ENCODE results near the gene C10orf71. TPM values are rescaled to one million over a fixed set of nuclear protein-coding genes. Genes with fewer than 3 reads are reported as not detected.

C10orf71 gene
- total and polyA plus RNA-seq, 7 experiments from 2014 or later, result not detected

DNA sequence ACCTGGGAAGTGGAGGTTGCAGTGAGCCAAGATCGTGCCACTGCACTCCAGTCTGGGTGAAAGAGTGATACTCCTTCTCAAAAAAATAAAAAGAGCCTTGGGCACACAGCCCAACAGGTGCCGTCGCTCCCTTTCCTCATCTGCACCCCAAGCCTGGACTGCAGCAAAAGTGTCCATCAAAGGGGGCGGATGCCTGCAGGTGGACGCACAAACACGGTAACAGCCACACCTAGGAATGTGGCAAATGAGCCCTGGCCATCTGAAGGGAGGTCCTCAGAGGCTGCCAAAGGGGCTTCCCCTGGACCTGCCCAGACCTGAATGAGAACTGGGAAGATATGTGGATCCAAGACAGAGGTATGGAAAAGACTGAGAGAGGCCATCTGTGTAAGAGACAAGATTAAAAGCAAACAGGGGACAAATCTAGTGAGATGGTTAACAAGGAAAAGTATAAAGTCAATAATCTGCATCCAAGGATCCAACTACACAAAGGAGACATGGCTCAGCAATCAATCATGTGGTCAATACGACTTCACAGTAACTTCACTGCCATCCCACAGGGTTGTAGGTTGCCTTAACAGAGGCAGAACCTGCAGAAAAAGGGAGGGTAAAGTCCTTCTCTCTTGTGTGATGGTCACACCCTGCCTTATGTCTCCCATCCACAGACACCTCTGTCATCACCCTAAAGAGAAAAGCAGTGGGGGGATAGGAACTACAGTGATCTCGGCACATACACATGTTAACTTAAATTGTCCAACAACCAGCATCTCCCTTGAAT is 71.5 kb downstream of the C10orf71 start:
- H3K4me3 ChIP-seq (ENCODE audit: low read length), result no peak overlapping the region
- CTCF ChIA-PET, result no interaction called here
- ATAC-seq (no peak), DNase-seq (no peak)
- H3K9me3 ChIP-seq (ENCODE audit: control insufficient read depth in 2 of 3, low read length in 3 of 3), result no peaks in the 10 kb centered on the region
- H3K27ac Mint-ChIP-seq, result no peak overlapping the region
- H3K4me1 Mint-ChIP-seq, result no peaks in the 10 kb centered on the region
- no peaks in the 10 kb centered on the region for H3K4me1 ChIP-seq (ENCODE audit: control insufficient read depth in 2 of 2, insufficient read depth in 2 of 2, low read length in 2 of 2)
- no peaks in the 10 kb centered on the region for H3K27me3 ChIP-seq (ENCODE audit: control insufficient read depth in 2 of 2, insufficient read depth in 2 of 2, low read length in 2 of 2)
- no peaks in the 10 kb centered on the region for H3K36me3 Mint-ChIP-seq
- no peak overlapping the region for H3K27ac ChIP-seq (ENCODE audit: low read depth, low read length)
- H3K4me3 Mint-ChIP-seq, result no peak overlapping the region
- POLR2A ChIA-PET, result no interaction called here
- intact Hi-C loops (cut with micrococcal nuclease), result no loop called here
- peaks cover 4 to 21% (median 8%) of the 10 kb centered on the region in 5 donors for H3K27me3 Mint-ChIP-seq
- no peaks in the 10 kb centered on the region for H3K36me3 ChIP-seq (ENCODE audit: control insufficient read depth in 2 of 3, insufficient read depth in 3 of 3, low read length in 3 of 3)
- no peaks in the 10 kb centered on the region for H3K9me3 Mint-ChIP-seq

DNA sequence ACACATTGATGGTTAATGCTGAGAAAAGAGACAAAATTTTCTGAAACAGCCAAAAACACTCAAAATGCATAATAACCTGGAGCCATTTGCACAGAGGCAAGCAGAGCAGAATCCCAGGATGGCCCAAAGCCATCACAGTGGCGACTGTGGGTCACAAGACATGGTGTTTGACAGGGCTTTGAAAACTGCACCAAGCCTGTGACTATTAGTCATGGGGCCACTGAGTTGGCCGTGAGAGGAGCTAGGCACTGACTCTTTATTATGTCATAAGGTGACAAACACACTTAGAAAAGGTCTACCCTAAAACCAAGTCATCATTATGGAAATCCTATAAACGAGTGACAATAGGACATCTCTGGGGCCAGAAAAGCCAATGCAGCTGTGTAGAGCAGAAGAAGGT is 73.0 kb downstream of the C10orf71 start:
- Mint-ChIP-seq H3K4me3 (no peak overlapping the region), H3K27ac (no peak overlapping the region), H3K36me3 (no peaks in the 10 kb centered on the region), H3K27me3 (peaks cover 4 to 24% (median 8%) of the 10 kb centered on the region in 5 donors), H3K9me3 (no peaks in the 10 kb centered on the region), H3K4me1 (no peaks in the 10 kb centered on the region)
- DNase-seq, result no peak
- Histone ChIP-seq H3K9me3 (ENCODE audit: control insufficient read depth in 2 of 3, low read length in 3 of 3) (no peaks in the 10 kb centered on the region), H3K4me1 (ENCODE audit: control insufficient read depth in 2 of 2, insufficient read depth in 2 of 2, low read length in 2 of 2) (no peaks in the 10 kb centered on the region), H3K27me3 (ENCODE audit: control insufficient read depth in 2 of 2, insufficient read depth in 2 of 2, low read length in 2 of 2) (no peaks in the 10 kb centered on the region), H3K4me3 (ENCODE audit: low read length) (no peak overlapping the region), H3K36me3 (ENCODE audit: control insufficient read depth in 2 of 3, insufficient read depth in 3 of 3, low read length in 3 of 3) (no peaks in the 10 kb centered on the region), H3K27ac (ENCODE audit: low read depth, low read length) (no peak overlapping the region)
- no peak for ATAC-seq
- ChIA-PET POLR2A (no interaction called here), CTCF (no interaction called here)
- intact Hi-C loops (cut with micrococcal nuclease), result no loop called here

DNA sequence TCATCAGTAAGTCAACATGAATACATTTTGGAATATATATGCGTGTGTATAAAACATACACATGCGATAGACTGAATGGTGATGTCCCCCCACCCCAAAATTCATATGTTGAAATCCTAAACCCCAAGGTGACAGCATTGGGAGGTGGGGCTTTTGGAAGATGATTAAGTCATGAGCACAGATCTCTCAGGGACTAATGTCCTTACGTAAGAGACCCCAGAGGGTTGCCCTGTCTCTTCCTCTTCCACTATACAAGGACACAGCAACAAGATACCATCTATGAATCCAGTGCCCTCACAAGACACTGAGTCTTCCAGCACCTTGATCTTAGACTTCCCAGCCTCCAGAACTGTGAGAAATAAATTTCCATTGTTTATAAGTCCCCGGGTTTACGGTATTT is 74.4 kb downstream of the C10orf71 start:
- Histone ChIP-seq H3K9me3 (ENCODE audit: control insufficient read depth in 2 of 3, low read length in 3 of 3) (no peaks in the 10 kb centered on the region), H3K4me3 (ENCODE audit: low read length) (no peak overlapping the region), H3K4me1 (ENCODE audit: control insufficient read depth in 2 of 2, insufficient read depth in 2 of 2, low read length in 2 of 2) (no peaks in the 10 kb centered on the region), H3K36me3 (ENCODE audit: control insufficient read depth in 2 of 3, insufficient read depth in 3 of 3, low read length in 3 of 3) (no peaks in the 10 kb centered on the region), H3K27me3 (ENCODE audit: control insufficient read depth in 2 of 2, insufficient read depth in 2 of 2, low read length in 2 of 2) (no peaks in the 10 kb centered on the region), H3K27ac (ENCODE audit: low read depth, low read length) (no peak overlapping the region)
- CTCF ChIA-PET, result no interaction called here
- ATAC-seq, result no peak
- H3K27ac Mint-ChIP-seq, result no peak overlapping the region
- H3K4me3 Mint-ChIP-seq, result no peak overlapping the region
- POLR2A ChIA-PET, result no interaction called here
- no peaks in the 10 kb centered on the region for H3K36me3 Mint-ChIP-seq
- intact Hi-C loops (cut with micrococcal nuclease), result no loop called here
- H3K27me3 Mint-ChIP-seq, result peaks cover 0 to 21% (median 8%) of the 10 kb centered on the region in 5 donors
- no peak for DNase-seq
- H3K4me1 Mint-ChIP-seq, result no peaks in the 10 kb centered on the region
- no peaks in the 10 kb centered on the region for H3K9me3 Mint-ChIP-seq

- Histone ChIP-seq H3K4me3 (ENCODE audit: low read length) (no peak overlapping the region), H3K4me1 (ENCODE audit: control insufficient read depth in 2 of 2, insufficient read depth in 2 of 2, low read length in 2 of 2) (no peaks in the 10 kb centered on the region), H3K27ac (ENCODE audit: low read depth, low read length) (no peak overlapping the region), H3K36me3 (ENCODE audit: control insufficient read depth in 2 of 3, insufficient read depth in 3 of 3, low read length in 3 of 3) (no peaks in the 10 kb centered on the region), H3K27me3 (ENCODE audit: control insufficient read depth in 2 of 2, insufficient read depth in 2 of 2, low read length in 2 of 2) (no peaks in the 10 kb centered on the region), H3K9me3 (ENCODE audit: control insufficient read depth in 2 of 3, low read length in 3 of 3) (no peaks in the 10 kb centered on the region)
- H3K27me3 Mint-ChIP-seq, result peaks cover 0 to 15% (median 8%) of the 10 kb centered on the region in 5 donors
- no peaks in the 10 kb centered on the region for H3K36me3 Mint-ChIP-seq
- intact Hi-C loops (cut with micrococcal nuclease), result no loop called here
- no peak for DNase-seq
- ChIA-PET CTCF (no interaction called here), POLR2A (no interaction called here)
- no peak overlapping the region for H3K27ac Mint-ChIP-seq
- H3K9me3 Mint-ChIP-seq, result no peaks in the 10 kb centered on the region
- ATAC-seq, result no peak
- no peak overlapping the region for H3K4me3 Mint-ChIP-seq
- no peaks in the 10 kb centered on the region for H3K4me1 Mint-ChIP-seq
These were observed 75.8 kb downstream of the C10orf71 start for GRCh38 chr10:49374740-49375139.

- peaks cover 0 to 15% (median 10%) of the 10 kb centered on the region in 5 donors for H3K27me3 Mint-ChIP-seq
- Histone ChIP-seq H3K4me1 (ENCODE audit: control insufficient read depth in 2 of 2, insufficient read depth in 2 of 2, low read length in 2 of 2) (no peaks in the 10 kb centered on the region), H3K36me3 (ENCODE audit: control insufficient read depth in 2 of 3, insufficient read depth in 3 of 3, low read length in 3 of 3) (no peaks in the 10 kb centered on the region), H3K9me3 (ENCODE audit: control insufficient read depth in 2 of 3, low read length in 3 of 3) (no peaks in the 10 kb centered on the region), H3K27ac (ENCODE audit: low read depth, low read length) (no peak overlapping the region), H3K4me3 (ENCODE audit: low read length) (no peak overlapping the region), H3K27me3 (ENCODE audit: control insufficient read depth in 2 of 2, insufficient read depth in 2 of 2, low read length in 2 of 2) (no peaks in the 10 kb centered on the region)
- no peak overlapping the region for H3K4me3 Mint-ChIP-seq
- ChIA-PET CTCF (no interaction called here), POLR2A (no interaction called here)
- ATAC-seq, result no peak
- DNase-seq, result no peak
- H3K9me3 Mint-ChIP-seq, result no peaks in the 10 kb centered on the region
- H3K36me3 Mint-ChIP-seq, result no peaks in the 10 kb centered on the region
- no peaks in the 10 kb centered on the region for H3K4me1 Mint-ChIP-seq
- intact Hi-C loops (cut with micrococcal nuclease), result no loop called here
- no peak overlapping the region for H3K27ac Mint-ChIP-seq
These were observed 76.6 kb downstream of the C10orf71 start for GRCh38 chr10:49375611-49376010.

Other genes with a start within 250 kb of the C10orf71 start
- under 1 TPM in 1 of 5 experiments, not detected in 4; 0.12 TPM for gene VSTM4, start 183.6 kb upstream of the C10orf71 start, total RNA-seq
- not detected for gene VSTM4, start 183.6 kb upstream of the C10orf71 start, polyA plus RNA-seq
- gene FAM170B, start 165.1 kb upstream of the C10orf71 start, total RNA-seq, result under 1 TPM in 1 of 5 experiments, not detected in 4; 0.15 TPM
- gene FAM170B, start 165.1 kb upstream of the C10orf71 start, polyA plus RNA-seq, result not detected
- 10 to 100 TPM in 2 of 5 experiments, 1 to 10 TPM in 3; 1.1 to 20.2 (median 1.8) TPM for gene TMEM273, start 110.8 kb upstream of the C10orf71 start, total RNA-seq
- under 1 TPM in 1 of 2 donors, not detected in 1; 0.26 TPM for gene TMEM273, start 110.8 kb upstream of the C10orf71 start, polyA plus RNA-seq
- gene DRGX, start 96.9 kb downstream of the C10orf71 start, total RNA-seq, result not detected
- gene DRGX, start 96.9 kb downstream of the C10orf71 start, polyA plus RNA-seq, result not detected
- gene ERCC6, start 240.0 kb downstream of the C10orf71 start, total RNA-seq, result 10 to 100 TPM; 23.0 to 50.7 (median 45.2) TPM
- 10 to 100 TPM; 11.0 to 17.2 TPM for gene ERCC6, start 240.0 kb downstream of the C10orf71 start, polyA plus RNA-seq

Data from naive thymus-derived CD4-positive, alpha-beta T cell (primary cell).